GM18873 (cell line): ENCODE data around the gene WDFY2.

Source experiments
- ATAC-seq: cut with Tn5 transposase; IDR thresholded peaks from one replicate; pipeline ENCODE4 v1.9.1; 2021; ENCODE audit warnings: mild to moderate bottlenecking, moderate library complexity, moderate number of reproducible peaks; ENCODE audit not compliant: unreplicated experiment, low FRiP score

The WDFY2 gene

GRCh38 chr13:51599444-51600176, 15.3 kb downstream of the WDFY2 start:
- ATAC-seq = no peak

- no peak for ATAC-seq
Measured at GRCh38 chr13:51600703-51601102, 16.4 kb downstream of the WDFY2 start.

GRCh38 chr13:51601601-51602565, 17.6 kb downstream of the WDFY2 start:
- ATAC-seq = no peak

GRCh38 chr13:51603716-51604115, 19.5 kb downstream of the WDFY2 start:
- ATAC-seq = no peak

- ATAC-seq = no peak
Measured at GRCh38 chr13:51605698-51606097, 21.4 kb downstream of the WDFY2 start.

- ATAC-seq = no peak
Measured at GRCh38 chr13:51607165-51607564, 22.9 kb downstream of the WDFY2 start.

- no peak for ATAC-seq
Measured at GRCh38 chr13:51608857-51609406, 24.7 kb downstream of the WDFY2 start.

- no peak for ATAC-seq
Measured at GRCh38 chr13:51612867-51613266, 28.6 kb downstream of the WDFY2 start.

- no peak for ATAC-seq
Measured at GRCh38 chr13:51613535-51613934, 29.3 kb downstream of the WDFY2 start.

GRCh38 chr13:51614350-51614786, 30.1 kb downstream of the WDFY2 start:
- ATAC-seq = peak; percentile 88

GRCh38 chr13:51618626-51619025, 34.4 kb downstream of the WDFY2 start:
- no peak for ATAC-seq

GRCh38 chr13:51619614-51620013, 35.4 kb downstream of the WDFY2 start:
- no peak for ATAC-seq

- no peak for ATAC-seq
Measured at GRCh38 chr13:51620165-51620983, 36.1 kb downstream of the WDFY2 start.

GRCh38 chr13:51621602-51622001, 37.3 kb downstream of the WDFY2 start:
- no peak for ATAC-seq

GRCh38 chr13:51623473-51623872, 39.2 kb downstream of the WDFY2 start:
- no peak for ATAC-seq

- ATAC-seq = no peak
Measured at GRCh38 chr13:51624207-51624606, 39.9 kb downstream of the WDFY2 start.

- ATAC-seq = no peak
Measured at GRCh38 chr13:51624695-51625345, 40.6 kb downstream of the WDFY2 start.

GRCh38 chr13:51625555-51626345, 41.5 kb downstream of the WDFY2 start:
- ATAC-seq = no peak

- no peak for ATAC-seq
Measured at GRCh38 chr13:51626749-51627148, 42.5 kb downstream of the WDFY2 start.
